Measurements from ENCODE around the gene FRAS1.

DNA sequence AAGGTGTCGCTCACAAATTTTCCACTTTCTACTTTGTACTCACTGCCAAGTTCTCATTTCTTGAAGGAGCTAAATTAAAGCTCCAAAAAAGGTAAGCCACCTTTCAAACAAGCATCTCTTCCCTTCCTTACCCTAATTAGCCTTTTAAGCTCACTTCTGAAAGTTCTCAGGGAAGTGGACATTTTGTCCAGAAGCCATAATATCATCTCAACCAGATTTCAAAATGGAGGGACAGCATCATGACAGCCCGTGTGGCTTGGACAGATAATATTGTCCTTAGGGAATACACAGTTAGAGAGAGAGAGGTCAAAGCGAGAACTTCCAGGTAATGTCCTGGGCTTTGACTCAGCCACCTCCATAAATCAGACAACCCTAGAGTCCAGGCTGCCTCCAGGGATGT is 400.6 kb downstream of the FRAS1 start:
- TF ChIP-seq POLR2A (IDR thresholded peaks at IDR 0.05; ENCODE audit: control extremely low read depth in 1 of 2, low read depth in 2 of 2, low read length in 2 of 2) = no peak
- no peak for TF ChIP-seq YY1 (IDR thresholded peaks at IDR 0.05; ENCODE audit: low read depth, low read length)
- no peak for TF ChIP-seq TEAD4 (IDR thresholded peaks at IDR 0.05; ENCODE audit: low read depth, low read length)
- TF ChIP-seq MAFK (IDR thresholded peaks at IDR 0.05; ENCODE audit: low read depth, low read length) = no peak
- TF ChIP-seq, protein P1, sequence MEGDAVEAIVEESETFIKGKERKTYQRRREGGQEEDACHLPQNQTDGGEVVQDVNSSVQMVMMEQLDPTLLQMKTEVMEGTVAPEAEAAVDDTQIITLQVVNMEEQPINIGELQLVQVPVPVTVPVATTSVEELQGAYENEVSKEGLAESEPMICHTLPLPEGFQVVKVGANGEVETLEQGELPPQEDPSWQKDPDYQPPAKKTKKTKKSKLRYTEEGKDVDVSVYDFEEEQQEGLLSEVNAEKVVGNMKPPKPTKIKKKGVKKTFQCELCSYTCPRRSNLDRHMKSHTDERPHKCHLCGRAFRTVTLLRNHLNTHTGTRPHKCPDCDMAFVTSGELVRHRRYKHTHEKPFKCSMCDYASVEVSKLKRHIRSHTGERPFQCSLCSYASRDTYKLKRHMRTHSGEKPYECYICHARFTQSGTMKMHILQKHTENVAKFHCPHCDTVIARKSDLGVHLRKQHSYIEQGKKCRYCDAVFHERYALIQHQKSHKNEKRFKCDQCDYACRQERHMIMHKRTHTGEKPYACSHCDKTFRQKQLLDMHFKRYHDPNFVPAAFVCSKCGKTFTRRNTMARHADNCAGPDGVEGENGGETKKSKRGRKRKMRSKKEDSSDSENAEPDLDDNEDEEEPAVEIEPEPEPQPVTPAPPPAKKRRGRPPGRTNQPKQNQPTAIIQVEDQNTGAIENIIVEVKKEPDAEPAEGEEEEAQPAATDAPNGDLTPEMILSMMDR (IDR thresholded peaks at IDR 0.05; ENCODE audit: control extremely low read depth in 1 of 3, insufficient read depth in 1 of 3, low read depth in 1 of 3, low read length in 3 of 3) = no peak
- TF ChIP-seq SP1 (IDR thresholded peaks at IDR 0.05; ENCODE audit: low read depth, low read length) = no peak

All from H1 (cell line).